HG02623 (cell line): Measurements from ENCODE around the gene ATP8A2.

Experiments
- ATAC-seq: cut with Tn5 transposase; IDR thresholded peaks from one replicate; pipeline ENCODE4 v1.9.1; 2021; ENCODE audit warnings: moderate library complexity; ENCODE audit not compliant: unreplicated experiment

The ATP8A2 gene

GRCh38 chr13:25725104-25725503, 353.3 kb downstream of the ATP8A2 start:
- no peak for ATAC-seq

- ATAC-seq = no peak
Measured at GRCh38 chr13:25727250-25727649, 355.5 kb downstream of the ATP8A2 start.

GRCh38 chr13:25727810-25728209, 356.0 kb downstream of the ATP8A2 start:
- no peak for ATAC-seq

- ATAC-seq = no peak
Measured at GRCh38 chr13:25729201-25729600, 357.4 kb downstream of the ATP8A2 start.

- no peak for ATAC-seq
Measured at GRCh38 chr13:25731037-25731436, 359.3 kb downstream of the ATP8A2 start.

- ATAC-seq = no peak
Measured at GRCh38 chr13:25731536-25731935, 359.8 kb downstream of the ATP8A2 start.

- ATAC-seq = no peak
Measured at GRCh38 chr13:25732111-25732865, 360.5 kb downstream of the ATP8A2 start.

GRCh38 chr13:25733001-25733491, 361.3 kb downstream of the ATP8A2 start:
- no peak for ATAC-seq

GRCh38 chr13:25733696-25734435, 362.1 kb downstream of the ATP8A2 start:
- no peak for ATAC-seq

GRCh38 chr13:25738342-25739196, 366.8 kb downstream of the ATP8A2 start:
- no peak for ATAC-seq

- no peak for ATAC-seq
Measured at GRCh38 chr13:25739376-25739775, 367.6 kb downstream of the ATP8A2 start.

GRCh38 chr13:25741796-25742195, 370.0 kb downstream of the ATP8A2 start:
- ATAC-seq = no peak

- ATAC-seq = no peak
Measured at GRCh38 chr13:25742220-25742619, 370.4 kb downstream of the ATP8A2 start.

- ATAC-seq = no peak
Measured at GRCh38 chr13:25743421-25743820, 371.6 kb downstream of the ATP8A2 start.

GRCh38 chr13:25744178-25744577, 372.4 kb downstream of the ATP8A2 start:
- no peak for ATAC-seq

- no peak for ATAC-seq
Measured at GRCh38 chr13:25746131-25746530, 374.4 kb downstream of the ATP8A2 start.

GRCh38 chr13:25752957-25753551, 381.3 kb downstream of the ATP8A2 start:
- no peak for ATAC-seq

GRCh38 chr13:25753976-25754375, 382.2 kb downstream of the ATP8A2 start:
- no peak for ATAC-seq

GRCh38 chr13:25756251-25756650, 384.5 kb downstream of the ATP8A2 start:
- ATAC-seq = no peak

GRCh38 chr13:25756912-25757311, 385.1 kb downstream of the ATP8A2 start:
- ATAC-seq = no peak

- ATAC-seq = no peak
Measured at GRCh38 chr13:25761041-25761440, 389.3 kb downstream of the ATP8A2 start.
